Stimulated activated CD4-positive, alpha-beta T cell treated with anti-CD3 and anti-CD28 coated beads, Interleukin-12 subunit alpha, Interleukin-12 subunit beta, amount 100 ng/mL, for 4 hours (primary cell): ENCODE results near the gene STAT1.
"Not testable (repeated sequence)": the region's sequence is repeated elsewhere in the genome, so short reads cannot be mapped to it uniquely, and the experiment has no call there.

Experiments used
- DNase-seq: peaks from one replicate; pipeline ENCODE4 v3.0.0-alpha.2; 2020

The STAT1 gene

DNA sequence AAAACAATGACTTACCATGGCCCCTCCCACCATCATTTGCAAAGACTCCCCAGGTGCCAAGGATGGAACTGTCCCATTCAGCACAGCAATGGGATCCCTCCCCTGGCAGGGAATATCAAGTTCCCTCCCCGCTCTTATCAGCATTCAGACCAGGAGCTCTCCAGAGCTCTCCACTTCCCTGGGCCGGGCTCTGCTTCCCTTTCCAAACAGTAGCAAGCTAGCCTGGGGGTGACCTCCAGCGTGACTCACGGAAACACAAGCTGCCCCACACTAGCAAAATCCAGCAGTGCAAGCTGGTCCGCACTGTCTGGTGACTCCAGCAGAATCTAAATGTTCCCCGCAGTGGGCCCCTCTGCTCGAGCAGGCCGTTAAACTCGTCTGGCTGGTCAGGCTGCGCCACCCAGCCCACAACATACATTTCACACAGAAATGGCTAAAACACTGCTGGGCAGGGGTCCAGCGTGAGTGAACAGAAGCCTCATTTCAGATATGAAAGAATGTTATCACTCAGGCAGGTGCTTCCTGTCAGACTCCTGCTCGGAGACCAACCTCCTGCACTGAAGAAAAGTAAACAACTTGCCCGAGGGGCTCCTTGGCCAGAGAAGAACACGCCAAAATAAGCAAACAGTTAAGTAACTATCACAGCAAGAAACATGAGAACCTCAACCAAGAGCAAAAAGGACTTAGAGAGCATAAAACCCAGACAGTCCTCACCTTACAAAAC lies 33.9 kb downstream of the STAT1 start:
- DNase-seq, result no peak

DNA sequence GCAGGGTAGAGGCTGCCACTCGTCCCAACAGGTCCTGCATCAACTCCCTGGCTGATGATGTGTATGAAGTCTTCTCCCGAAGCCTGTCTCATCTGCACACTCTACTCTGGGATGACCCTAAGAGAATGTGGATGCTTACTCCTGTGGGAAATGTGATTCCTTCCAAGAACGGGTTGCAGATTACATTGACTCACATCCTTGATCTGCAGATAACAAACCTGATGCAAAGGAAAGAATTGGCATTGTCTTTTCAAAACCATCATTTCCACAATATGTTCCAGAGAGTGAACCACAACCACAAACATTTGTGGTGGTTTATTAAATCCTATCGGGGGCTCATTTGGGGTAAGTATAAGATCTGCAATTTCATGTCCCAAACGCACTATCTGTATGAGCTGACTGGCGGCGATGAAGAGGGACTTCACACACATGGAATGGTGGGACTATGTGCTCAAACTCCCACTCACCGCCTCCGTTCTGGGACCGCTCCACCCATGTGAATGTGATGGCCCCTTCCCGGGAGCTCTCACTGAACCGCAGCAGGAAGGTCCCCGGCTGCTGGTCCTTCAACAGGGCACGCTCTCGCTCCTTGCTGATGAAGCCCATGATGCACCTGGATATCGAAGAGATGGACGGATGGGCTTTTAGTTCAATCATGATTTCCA lies 35.5 kb downstream of the STAT1 start:
- DNase-seq, result no peak

DNA sequence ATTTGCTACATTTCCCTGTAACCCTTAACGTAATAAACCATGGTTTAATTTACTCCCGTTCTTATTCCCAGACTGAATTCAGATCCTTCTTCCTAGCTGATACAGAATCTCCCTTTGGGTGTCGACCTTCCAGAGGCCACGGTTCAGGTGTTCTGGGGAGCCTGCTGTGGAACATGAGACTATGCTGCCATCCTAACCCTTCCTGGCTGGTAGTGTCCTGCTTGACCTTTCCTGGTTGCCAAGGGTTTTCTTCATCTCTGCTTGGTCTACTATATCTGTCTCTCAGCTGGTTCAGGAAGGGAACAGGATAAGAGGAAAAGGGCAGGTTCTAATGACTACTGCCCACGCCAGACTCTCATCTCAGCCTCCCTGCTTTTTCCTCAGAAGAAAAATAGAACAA lies 36.5 kb downstream of the STAT1 start:
- DNase-seq, result no peak

DNA sequence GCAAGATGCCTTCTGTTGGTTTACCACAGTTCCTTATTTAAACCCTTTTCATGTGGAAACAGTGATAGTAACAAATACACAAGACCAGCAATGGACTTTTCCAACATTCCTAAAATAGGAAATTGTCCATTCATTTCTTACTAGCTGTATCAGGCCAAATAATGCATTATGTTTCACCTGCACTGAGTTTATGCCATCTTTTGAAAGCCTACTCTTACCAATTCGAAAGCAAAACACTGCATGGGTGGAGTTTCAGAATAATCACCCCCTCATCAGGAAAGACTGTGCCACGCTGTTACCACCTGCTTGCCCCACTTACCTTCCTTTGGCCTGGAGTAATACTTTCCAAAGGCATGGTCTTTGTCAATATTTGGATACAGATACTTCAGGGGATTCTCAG lies 37.5 kb downstream of the STAT1 start:
- DNase-seq, result no peak

DNA sequence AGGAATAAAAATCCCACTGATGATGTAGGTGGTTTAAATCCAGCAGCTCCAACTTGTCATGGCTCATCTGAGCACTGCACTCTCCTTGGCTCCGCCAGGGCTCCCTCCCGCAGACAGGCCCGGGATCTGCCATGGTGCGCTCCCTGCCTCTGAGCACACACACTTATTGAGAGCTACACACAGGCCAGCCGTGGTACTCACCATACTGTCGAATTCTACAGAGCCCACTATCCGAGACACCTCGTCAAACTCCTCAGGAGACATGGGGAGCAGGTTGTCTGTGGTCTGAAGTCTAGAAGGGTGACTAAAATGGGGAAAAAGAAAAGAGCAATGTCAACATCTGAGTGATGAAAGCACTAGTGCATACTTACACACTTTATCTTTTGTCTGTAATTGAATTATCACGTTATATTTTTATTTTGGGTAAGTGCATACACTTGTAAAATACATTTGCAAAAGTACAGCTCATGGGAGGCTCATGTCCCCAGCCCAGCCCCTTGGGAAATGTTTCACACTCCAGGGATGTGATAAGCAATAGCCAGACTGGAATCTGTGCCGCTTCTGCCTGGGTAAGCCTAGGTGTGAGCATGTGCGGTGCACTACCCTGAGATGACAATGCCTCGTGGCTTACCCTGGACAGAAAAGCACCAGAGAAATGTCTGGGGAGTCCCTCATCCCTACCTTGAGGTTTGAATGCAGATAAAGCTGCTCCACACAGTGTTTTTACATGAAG lies 39.2 kb downstream of the STAT1 start:
- no peak for DNase-seq

DNA sequence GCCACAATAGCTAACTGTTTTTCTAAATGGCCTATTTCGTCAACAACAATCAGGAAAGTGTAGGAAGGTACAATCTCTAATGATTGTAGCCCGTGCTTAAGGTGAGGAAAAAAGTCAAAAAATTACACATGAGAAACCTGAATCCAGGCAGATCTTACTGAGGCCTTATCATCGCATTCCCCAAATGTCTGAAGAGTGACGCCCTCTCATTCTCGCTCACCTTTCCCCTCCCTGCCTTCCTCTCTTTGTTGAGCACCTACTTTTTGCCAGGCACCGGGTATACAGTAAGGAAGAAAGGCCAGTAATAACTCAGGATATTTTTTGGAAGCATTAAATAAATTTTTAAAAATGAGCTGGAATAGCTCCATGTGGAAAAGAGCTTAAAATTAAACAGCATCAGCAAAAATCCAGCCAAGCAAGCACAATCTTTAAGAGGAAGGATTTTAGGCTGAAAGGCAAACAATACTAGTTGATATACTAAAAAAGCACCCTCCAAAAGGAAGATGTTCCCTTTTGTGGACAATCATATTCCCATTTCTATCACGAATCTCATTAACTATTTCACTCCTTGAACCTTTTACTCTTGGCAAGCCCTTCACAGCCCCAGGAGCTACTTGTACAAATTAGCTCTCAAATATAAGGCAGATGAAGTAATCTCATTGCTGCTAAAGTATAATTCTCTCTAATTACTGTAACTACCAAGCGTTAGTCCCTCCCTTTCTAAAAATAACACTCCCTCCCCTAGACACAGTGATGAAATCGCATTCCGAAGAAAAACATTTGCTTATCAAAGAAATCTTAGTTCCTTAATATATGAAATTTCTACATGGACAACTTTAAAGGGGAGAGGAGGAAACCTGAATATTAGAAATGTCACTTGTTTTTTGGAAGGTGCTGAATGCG lies 40.0 kb downstream of the STAT1 start:
- no peak for DNase-seq

DNA sequence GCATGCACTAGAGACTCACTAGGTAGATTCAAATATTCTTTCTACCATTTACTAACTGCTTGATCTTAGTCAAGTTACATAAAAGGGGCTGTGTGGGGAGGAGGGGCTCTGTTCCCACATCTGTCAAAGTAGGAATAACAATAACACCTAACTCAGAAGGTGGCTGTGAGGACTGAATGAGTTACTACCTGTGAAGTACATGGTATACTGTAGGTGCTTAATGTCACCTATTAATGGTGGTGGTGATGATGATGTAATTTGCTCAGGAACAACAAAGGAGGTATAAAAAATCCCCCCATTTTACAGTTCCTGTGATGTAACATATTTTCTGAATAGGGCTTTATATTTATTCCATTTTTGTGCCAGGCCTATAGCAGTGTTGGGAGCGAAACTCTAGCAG lies 40.7 kb downstream of the STAT1 start:
- DNase-seq, result no peak

DNA sequence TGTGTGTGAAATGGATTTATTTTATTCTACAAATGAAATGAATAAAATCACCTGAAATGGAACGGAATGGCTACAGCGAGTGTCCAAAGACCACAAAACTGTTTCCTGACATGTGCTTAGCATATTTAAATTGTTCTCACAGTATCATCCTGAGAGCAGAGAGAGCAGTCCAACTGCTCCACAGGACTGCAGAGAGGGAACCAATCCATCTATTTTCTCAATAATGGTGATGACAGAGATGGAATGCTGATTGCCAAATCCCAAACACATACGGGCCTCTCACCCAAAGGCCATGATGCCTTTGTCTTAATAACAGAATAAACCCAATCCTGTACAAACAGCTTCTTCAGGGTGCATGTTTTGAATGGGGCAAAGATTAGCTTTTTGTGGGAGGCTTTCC lies 41.1 kb downstream of the STAT1 start:
- DNase-seq, result no peak

DNA sequence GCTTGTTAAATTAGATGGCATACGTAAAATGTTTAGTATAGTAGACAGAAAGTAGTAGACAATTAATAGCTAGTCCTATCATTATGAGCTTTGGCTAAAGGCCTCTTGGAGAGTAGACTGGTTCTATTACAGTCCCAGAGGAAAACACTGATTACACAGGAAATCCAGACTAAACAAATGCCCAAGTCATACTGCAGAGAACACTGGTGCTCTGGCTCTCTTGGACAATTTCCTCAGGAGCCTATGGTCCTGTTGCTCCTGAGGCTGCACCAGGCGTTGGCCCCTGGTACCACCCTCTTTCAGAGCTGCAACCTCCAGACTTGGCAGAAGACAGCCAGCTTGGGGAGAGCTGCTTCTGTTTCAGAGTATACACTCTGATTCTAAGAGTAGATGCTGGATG lies 41.8 kb downstream of the STAT1 start:
- no peak for DNase-seq

DNA sequence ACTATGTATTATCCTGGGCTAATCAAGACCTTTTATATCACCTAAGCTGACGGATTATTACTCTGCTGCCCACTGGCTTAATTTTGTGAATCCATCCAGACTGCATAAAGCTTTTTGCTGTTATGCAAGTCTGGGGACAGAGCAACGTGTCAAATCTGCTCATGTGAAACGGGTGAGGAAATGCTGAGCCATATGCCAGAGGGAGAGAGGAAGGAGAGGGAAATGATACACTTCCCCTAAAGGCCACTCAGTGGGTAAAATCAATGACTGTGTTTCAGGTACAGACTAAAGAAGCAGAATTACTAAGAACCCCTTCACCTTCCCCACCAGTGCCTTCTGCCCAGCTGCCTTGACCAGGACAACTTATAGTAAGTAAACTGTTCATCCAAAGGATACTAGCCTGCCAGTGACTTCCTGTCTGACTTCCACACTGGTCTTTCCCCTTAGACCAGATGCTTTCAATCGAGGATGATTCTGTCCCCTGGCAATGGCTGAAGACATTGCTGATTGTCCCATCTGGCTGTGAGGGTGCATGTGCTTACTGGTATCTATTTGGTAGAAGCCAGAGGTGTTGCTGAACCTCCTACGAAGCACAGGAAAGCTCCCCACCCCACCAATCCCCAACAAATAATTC lies 43.0 kb downstream of the STAT1 start:
- no peak for DNase-seq

DNA sequence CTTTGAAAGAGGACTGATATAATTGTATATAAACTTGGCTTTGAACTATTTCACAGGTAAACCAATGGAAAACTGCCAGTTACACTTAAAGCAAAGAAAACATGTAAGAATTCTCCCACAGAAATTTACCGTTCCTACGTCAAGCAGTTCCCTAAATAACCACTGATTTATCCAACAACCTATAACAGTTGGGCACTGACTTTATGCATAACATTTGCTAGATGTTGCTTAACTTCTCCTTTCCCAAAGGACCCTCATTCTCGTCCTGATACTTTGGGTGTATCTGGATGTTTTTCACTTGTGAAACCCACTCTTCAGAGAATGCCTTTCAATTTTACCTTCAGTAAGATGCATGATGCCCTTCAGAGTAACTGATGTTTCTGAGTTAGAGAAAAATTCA lies 43.8 kb downstream of the STAT1 start:
- no peak for DNase-seq

DNA sequence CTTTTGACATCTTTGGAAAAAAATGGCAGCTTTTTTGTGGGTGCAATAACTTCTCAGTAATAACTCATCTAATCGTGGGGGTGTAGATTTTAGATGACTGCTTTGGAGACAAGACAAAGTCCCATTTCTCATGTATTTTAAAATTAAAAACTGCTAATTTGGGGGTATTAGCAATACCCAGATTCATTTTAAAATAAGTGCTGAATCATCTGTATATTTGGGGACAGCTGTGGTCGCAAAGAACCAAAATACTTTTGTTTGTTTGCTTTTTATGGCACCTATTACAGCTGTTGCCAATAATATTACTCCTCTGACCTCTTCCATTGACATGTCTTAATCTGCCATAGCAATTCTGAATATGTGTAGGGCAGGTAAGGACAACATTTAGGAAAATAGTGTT lies 45.4 kb downstream of the STAT1 start:
- DNase-seq, result no peak

DNA sequence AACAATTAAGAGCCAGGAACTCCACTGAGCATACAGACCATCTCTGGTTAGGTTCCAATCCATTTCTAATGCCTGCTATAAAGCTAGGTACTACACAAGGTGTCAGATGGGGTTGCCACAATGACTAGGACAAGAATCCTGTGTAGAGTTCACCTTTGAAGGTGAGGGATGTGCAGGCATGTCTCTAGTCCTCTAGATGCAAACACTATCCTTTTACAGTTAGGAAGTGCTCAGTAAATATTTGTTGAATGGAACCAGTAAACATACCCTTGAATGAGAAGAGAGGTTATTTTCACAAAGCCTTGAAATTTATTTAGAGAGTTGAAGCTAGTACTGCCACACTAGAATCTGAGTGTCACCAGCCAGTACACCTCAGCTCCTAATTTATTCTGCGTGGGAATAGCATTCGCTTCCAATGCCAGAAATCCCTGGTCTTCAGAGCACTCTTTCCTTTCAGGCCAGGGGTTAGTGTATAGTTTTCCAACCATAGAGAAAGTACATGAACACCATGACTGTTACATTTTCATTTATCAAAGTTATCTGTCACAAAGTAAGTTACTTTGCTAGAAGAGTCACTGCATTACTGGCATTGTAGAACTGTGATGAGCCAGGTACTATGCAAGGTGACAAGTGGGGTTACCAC lies 48.3 kb downstream of the STAT1 start:
- DNase-seq, result no peak

DNA sequence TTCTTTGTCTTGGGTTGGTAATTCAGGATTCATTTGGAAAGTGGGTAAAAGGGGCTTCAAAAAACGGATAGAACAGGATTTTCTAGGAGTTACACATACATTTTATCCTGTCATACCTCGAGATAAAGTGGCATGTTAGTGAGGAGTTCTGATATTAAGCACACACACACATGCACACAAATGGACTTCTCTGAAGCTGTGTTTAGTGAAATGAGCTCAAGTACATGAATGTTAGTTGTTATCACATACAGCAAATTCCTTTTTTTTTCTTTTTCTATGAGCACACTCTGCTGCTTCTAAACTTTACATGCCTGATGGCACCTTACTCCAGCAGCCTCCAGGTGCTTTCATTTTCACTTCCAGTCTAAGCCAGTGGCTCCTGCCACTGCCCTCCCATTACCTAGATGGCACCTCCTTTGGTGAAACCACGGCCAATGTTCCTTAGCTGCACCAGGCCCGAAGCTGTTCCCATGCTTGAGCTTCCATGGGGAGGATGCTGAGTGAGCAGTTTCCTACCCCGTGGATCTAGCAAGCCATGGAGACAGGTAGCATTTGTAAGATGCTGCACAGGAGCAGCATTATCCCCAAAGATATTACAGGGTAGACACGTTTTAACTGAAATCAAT lies 49.7 kb downstream of the STAT1 start:
- no peak for DNase-seq

DNA sequence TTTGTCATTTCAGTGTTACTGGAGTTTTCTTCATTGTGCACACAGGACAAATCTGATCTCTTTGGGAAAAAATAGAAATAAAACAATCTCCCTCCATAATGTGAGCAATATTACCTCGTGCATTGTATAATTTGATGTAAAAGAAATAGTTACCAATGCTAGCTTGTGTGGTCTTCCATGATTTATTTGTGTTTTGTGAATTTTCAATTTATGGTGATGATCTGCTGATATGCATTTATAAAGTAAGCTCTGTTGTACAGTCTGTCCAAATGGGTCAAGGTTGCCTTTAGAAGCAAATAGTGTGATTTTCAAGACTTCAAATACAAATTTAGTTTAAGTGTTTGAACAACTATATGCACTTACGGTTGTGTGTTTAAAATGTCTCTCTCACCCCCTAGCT lies 50.9 kb downstream of the STAT1 start:
- no peak for DNase-seq

DNA sequence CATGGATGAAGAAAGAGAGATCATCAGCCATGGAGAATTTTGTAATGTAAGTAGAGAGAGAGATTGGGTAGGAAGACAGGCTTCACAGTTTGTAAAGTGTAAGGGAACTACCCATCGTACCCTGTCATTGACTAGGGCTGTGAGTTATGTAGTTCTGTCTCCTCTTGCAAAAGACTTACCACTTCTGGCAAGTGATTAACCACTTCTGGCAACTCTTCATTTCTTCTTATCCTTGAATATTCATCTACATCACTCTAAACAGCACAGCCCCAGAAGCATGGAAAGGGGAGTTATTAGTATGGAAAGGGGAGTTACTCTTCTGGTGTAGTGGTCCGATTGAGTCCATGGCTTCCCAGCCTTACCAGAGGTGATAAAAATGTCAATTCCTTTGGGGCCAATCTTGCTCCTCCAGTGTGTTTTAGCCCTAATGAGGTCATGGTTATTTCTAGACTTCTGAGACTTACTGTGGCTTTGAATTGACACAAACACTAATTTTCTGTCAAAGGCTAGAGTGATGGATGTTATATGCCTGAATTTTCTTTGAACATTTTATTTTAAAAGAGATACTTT lies 52.0 kb downstream of the STAT1 start:
- no peak for DNase-seq

DNA sequence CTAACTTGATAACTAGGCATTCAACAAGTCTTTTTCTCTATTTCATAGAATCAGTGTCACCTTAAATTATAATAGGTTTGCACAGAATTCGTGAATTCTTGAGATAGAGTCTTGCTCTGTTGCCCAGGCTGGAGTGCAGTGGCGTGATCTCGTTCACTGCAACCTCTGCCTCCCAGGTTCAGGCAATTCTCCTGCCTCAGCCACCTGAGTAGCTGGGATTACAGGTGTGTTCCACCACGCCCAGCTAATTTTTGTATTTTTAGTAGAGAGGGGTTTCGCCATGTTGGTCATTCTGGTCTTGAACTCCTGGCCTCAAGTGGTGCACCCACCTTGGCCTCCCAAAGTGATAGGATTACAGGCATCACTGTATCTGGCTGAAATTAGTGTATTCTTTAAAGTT lies 52.9 kb downstream of the STAT1 start:
- DNase-seq, result not testable (repeated sequence)

DNA sequence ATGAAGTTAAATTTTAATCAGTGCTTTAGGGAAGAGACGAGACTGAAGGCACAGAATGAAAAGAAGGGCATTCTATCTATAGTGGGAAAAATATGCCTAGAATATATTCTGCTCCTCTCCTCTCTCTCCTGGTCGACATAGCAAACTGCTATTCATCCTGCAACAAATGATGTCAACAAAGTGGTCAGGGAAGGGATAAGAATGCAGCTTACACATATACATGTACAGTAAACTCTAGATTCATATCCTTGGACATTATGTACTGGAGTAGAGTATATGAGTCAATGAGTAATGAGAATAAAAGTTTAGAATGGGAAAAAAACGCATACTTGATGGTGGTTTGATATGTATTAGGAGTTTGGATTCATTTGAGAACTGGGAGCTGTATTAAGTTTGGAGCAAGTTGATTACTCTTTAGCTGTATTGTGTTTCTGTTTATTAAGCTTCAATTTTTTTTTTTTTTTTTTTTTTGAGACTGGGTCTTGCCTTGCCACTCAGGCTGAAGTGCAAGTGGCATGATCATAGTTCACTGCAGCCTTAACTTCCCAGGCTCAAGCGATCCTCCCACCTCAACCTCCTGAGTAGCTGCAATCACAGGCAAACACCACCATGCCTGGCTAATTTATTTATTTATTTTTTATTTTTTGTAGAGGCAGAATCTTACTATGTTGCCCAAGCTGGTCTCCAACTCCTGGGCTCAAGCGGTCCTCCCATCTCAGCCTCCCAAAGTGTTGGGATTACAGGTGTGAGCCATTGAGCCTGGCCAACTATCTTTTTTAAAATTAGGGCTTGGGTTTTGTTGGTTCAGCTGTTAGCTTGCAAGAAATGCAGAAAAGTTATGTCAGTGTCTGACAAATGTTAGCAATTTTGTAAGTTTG lies 53.8 kb downstream of the STAT1 start:
- no peak for DNase-seq

DNA sequence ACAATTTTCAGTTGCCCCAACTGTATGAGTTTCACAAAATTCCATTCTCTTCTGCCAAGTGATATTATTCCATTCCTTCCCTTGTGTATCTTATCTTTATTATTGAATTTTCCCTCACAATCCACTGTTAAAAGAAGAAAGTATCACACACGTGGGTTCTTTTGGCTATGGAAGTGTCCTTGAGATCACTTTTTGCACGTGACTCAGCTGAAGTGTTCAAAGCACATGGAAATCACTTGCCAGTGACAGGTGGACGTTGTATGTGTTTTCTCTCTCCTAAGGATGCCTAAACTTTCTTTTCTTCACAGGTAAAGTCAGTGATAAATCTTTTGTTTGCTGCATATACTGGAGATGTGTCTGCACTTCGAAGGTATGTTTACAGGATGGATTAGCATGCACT lies 60.7 kb downstream of the STAT1 start:
- DNase-seq, result no peak

DNA sequence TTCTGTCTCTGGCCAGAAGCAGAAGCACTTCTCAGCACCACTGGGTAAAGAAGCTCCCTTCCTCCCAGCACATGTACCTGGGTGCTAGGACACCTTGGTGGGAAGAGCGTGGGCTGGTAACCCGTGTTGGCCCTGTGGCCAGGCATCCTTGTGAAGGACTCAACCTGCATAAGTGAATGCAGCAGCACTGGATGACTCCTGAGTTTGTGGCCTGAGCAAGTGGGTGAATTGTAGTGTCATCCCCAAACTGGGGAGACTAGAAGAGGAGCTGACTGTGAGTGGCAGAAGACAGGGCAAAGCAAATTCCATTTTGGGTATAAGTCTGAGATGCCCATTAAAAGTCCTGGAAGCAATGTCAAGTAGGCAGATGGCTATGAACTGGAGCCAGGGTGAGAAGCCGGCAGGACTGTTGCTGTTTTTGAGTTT lies 63.4 kb downstream of the STAT1 start:
- no peak for DNase-seq
